ENCODE results near the gene OSBPL10.

DNA sequence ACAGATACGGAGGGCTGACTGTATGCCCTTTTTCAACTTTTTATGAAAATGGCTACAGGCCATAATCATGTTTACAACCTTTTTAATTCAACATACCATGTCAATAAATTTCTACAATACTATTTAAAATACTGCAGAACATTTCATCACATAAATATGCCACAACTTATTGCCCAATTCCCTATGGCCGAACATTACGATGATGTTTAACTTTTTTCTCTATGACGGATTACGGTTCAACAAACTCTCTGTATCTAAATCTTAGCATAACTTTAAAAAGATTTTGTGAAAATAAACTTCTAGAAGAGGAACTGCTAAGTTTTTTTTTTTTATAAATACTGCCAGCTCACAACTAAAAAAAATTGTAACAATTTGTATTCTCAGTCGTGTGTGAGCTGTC, 220.4 kb downstream of the OSBPL10 start:
- TF ChIP-seq, protein P1, sequence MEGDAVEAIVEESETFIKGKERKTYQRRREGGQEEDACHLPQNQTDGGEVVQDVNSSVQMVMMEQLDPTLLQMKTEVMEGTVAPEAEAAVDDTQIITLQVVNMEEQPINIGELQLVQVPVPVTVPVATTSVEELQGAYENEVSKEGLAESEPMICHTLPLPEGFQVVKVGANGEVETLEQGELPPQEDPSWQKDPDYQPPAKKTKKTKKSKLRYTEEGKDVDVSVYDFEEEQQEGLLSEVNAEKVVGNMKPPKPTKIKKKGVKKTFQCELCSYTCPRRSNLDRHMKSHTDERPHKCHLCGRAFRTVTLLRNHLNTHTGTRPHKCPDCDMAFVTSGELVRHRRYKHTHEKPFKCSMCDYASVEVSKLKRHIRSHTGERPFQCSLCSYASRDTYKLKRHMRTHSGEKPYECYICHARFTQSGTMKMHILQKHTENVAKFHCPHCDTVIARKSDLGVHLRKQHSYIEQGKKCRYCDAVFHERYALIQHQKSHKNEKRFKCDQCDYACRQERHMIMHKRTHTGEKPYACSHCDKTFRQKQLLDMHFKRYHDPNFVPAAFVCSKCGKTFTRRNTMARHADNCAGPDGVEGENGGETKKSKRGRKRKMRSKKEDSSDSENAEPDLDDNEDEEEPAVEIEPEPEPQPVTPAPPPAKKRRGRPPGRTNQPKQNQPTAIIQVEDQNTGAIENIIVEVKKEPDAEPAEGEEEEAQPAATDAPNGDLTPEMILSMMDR (IDR thresholded peaks at IDR 0.05): no peak
- TF ChIP-seq POLR2AphosphoS5 (IDR thresholded peaks at IDR 0.05) (no peak), POLR2A (IDR thresholded peaks at IDR 0.05) (no peak)
